GM21737 (cell line): ENCODE results near the gene PTPRF.
"Not testable (repeated sequence)": the region's sequence is repeated elsewhere in the genome, so short reads cannot be mapped to it uniquely, and the experiment has no call there.

ENCODE experiments used
- ATAC-seq: cut with Tn5 transposase; IDR thresholded peaks from one replicate; pipeline ENCODE4 v1.9.1; 2021; ENCODE audit warnings: mild to moderate bottlenecking, moderate library complexity; ENCODE audit not compliant: unreplicated experiment

PTPRF gene

GRCh38 chr1:43530483-43531106 lies at the start of gene PTPRF:
Gene PTPRF, plus strand, starts transcription at chr1:43530883. Its CDS starts 14,193 bp downstream, at chr1:43545076.
- no peak for ATAC-seq

GRCh38 chr1:43481491-43481890 lies 49.2 kb upstream of the PTPRF start:
- no peak for ATAC-seq

GRCh38 chr1:43482215-43482614 lies 48.5 kb upstream of the PTPRF start:
- ATAC-seq, result no peak

- no peak for ATAC-seq
Measured at GRCh38 chr1:43484367-43484766, 46.3 kb upstream of the PTPRF start.

GRCh38 chr1:43488165-43488564 lies 42.5 kb upstream of the PTPRF start:
- ATAC-seq, result no peak

GRCh38 chr1:43491061-43491460 lies 39.6 kb upstream of the PTPRF start:
- ATAC-seq, result no peak

- ATAC-seq, result no peak
Measured at GRCh38 chr1:43492826-43493225, 37.9 kb upstream of the PTPRF start.

GRCh38 chr1:43493661-43494450 lies 36.8 kb upstream of the PTPRF start:
- ATAC-seq, result no peak

GRCh38 chr1:43495204-43495603 lies 35.5 kb upstream of the PTPRF start:
- ATAC-seq, result no peak

- no peak for ATAC-seq
Measured at GRCh38 chr1:43499898-43500297, 30.8 kb upstream of the PTPRF start.

GRCh38 chr1:43501806-43502205 lies 28.9 kb upstream of the PTPRF start:
- not testable (repeated sequence) for ATAC-seq

GRCh38 chr1:43503534-43503933 lies 27.1 kb upstream of the PTPRF start:
- ATAC-seq, result no peak

GRCh38 chr1:43505077-43505780 lies 25.5 kb upstream of the PTPRF start:
- ATAC-seq, result no peak

GRCh38 chr1:43506233-43506632 lies 24.4 kb upstream of the PTPRF start:
- ATAC-seq, result no peak

GRCh38 chr1:43507296-43508295 lies 23.1 kb upstream of the PTPRF start:
- no peak for ATAC-seq

- ATAC-seq, result no peak
Measured at GRCh38 chr1:43509007-43509739, 21.5 kb upstream of the PTPRF start.

- ATAC-seq, result no peak
Measured at GRCh38 chr1:43509740-43510375, 20.8 kb upstream of the PTPRF start.

GRCh38 chr1:43510621-43511020 lies 20.1 kb upstream of the PTPRF start:
- ATAC-seq, result no peak

GRCh38 chr1:43511394-43511793 lies 19.3 kb upstream of the PTPRF start:
- no peak for ATAC-seq
